ENCODE data around the gene PNCK. TPM values are rescaled to one million over a fixed set of nuclear protein-coding genes. Genes with fewer than 3 reads are reported as not detected.

PNCK gene
- polyA plus RNA-seq, 3 donors, result not detected

DNA sequence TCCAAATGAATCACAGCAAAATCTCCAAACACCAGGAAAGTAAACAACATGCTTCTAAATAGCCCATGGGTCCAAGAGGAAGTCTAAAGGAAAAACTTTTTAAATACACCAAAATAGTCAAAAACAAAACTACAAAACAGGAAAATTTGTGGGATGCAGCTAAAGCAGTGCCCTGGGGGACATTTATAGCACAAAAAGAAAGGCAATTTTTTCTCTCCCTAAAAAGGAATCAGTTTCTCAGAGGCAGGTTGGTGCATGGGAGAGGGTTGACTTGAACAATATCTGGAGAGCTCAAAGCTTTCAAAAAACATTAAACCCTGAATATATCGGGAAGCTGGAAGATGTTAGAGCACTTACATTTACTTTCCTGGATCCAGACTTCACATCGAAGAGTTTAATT is 42.3 kb downstream of the PNCK start:
- H3K27me3 Mint-ChIP-seq (ENCODE audit: low read depth in 3 of 3), result peaks cover 2 to 7% (median 6%) of the 10 kb centered on the region in 3 donors
- Histone ChIP-seq H3K27me3 (ENCODE audit: control insufficient read depth in 2 of 2, insufficient read depth in 2 of 2, low read length in 2 of 2) (no peaks in the 10 kb centered on the region), H3K27ac (ENCODE audit: low read depth in 1 of 2, low read length in 2 of 2) (no peak overlapping the region), H3K79me2 (ENCODE audit: insufficient read depth, low read length) (no peaks in the 10 kb centered on the region), H3K4me1 (ENCODE audit: control insufficient read depth in 1 of 2, insufficient read depth in 2 of 2, low read length in 2 of 2) (no peaks in the 10 kb centered on the region), H3K4me2 (replicated peaks; ENCODE audit: extremely low read depth, low read length, poor library complexity, severe bottlenecking) (no peak overlapping the region), H3K9ac (ENCODE audit: insufficient read depth, low read length, poor library complexity, severe bottlenecking) (no peak overlapping the region), H3K36me3 (replicated peaks in 1 of 2; ENCODE audit: control insufficient read depth in 1 of 2, insufficient read depth in 2 of 2, low read length in 2 of 2) (no peaks in the 10 kb centered on the region), H4K20me1 (ENCODE audit: insufficient read depth, low read length) (no peaks in the 10 kb centered on the region), H2AFZ (ENCODE audit: insufficient read depth, low read depth, low read length, poor library complexity, severe bottlenecking) (no peak overlapping the region), H3K4me3 (replicated peaks in 1 of 3; ENCODE audit: low read depth in 2 of 3, low read length in 3 of 3) (no peak overlapping the region), H3K9me3 (replicated peaks in 1 of 2; ENCODE audit: control insufficient read depth in 1 of 2, insufficient read depth in 1 of 2, low read length in 2 of 2) (peaks cover 0 to 14% of the 10 kb centered on the region in 2 donors)
- H3K4me3 Mint-ChIP-seq, result no peak overlapping the region
- TF ChIP-seq, protein P1, sequence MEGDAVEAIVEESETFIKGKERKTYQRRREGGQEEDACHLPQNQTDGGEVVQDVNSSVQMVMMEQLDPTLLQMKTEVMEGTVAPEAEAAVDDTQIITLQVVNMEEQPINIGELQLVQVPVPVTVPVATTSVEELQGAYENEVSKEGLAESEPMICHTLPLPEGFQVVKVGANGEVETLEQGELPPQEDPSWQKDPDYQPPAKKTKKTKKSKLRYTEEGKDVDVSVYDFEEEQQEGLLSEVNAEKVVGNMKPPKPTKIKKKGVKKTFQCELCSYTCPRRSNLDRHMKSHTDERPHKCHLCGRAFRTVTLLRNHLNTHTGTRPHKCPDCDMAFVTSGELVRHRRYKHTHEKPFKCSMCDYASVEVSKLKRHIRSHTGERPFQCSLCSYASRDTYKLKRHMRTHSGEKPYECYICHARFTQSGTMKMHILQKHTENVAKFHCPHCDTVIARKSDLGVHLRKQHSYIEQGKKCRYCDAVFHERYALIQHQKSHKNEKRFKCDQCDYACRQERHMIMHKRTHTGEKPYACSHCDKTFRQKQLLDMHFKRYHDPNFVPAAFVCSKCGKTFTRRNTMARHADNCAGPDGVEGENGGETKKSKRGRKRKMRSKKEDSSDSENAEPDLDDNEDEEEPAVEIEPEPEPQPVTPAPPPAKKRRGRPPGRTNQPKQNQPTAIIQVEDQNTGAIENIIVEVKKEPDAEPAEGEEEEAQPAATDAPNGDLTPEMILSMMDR (IDR thresholded peaks at IDR 0.05), result no peak
- H3K9me3 Mint-ChIP-seq, result peaks cover 0 to 21% (median 10%) of the 10 kb centered on the region in 7 donors
- no peaks in the 10 kb centered on the region for H3K36me3 Mint-ChIP-seq
- 100% methylated on average over 2 of the region's 2 CpGs for WGBS (ENCODE audit: insufficient coverage)
- no peak for DNase-seq
- no peaks in the 10 kb centered on the region for H3K4me1 Mint-ChIP-seq
- no peak overlapping the region for H3K27ac Mint-ChIP-seq
- intact Hi-C loops (cut with micrococcal nuclease), result no loop called here

DNA sequence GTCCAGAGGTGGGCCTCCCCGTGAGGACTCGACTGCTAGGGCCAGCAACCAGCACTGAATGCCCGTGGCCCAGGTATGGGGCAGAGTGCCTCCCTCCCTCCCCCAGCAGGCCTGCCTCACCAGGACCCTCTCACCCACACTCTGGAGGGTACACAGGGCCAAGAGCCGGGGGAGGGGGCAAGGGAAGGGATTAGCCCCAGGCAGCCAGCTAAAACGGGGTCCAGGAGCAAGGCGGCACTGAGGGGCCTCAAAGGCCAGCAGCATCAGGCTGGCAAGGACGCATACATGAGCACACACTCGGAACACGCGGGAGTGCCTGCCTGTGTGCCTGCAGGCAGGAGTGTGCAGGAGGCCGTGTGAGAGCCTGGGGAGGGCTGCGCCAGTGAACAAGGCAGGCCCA is 44.9 kb downstream of the PNCK start:
- no peak overlapping the region for H3K4me2 ChIP-seq (replicated peaks; ENCODE audit: extremely low read depth, low read length, poor library complexity, severe bottlenecking)
- intact Hi-C loops (cut with micrococcal nuclease), result no loop called here
- H3K9me3 ChIP-seq (replicated peaks in 1 of 2; ENCODE audit: control insufficient read depth in 1 of 2, insufficient read depth in 1 of 2, low read length in 2 of 2), result peaks cover 0 to 14% of the 10 kb centered on the region in 2 donors
- peaks cover 0 to 21% (median 10%) of the 10 kb centered on the region in 7 donors for H3K9me3 Mint-ChIP-seq
- no peak overlapping the region for H3K27ac Mint-ChIP-seq
- no CpG with 5 or more reads among the region's 12 CpGs for WGBS (ENCODE audit: insufficient coverage)
- no peak overlapping the region for H2AFZ ChIP-seq (ENCODE audit: insufficient read depth, low read depth, low read length, poor library complexity, severe bottlenecking)
- TF ChIP-seq, protein P1 (IDR thresholded peaks at IDR 0.05), result no peak
- no peak overlapping the region for H3K4me3 ChIP-seq (replicated peaks in 1 of 3; ENCODE audit: low read depth in 2 of 3, low read length in 3 of 3)
- H3K27ac ChIP-seq (ENCODE audit: low read depth in 1 of 2, low read length in 2 of 2), result no peak overlapping the region
- no peaks in the 10 kb centered on the region for H3K27me3 ChIP-seq (ENCODE audit: control insufficient read depth in 2 of 2, insufficient read depth in 2 of 2, low read length in 2 of 2)
- H3K9ac ChIP-seq (ENCODE audit: insufficient read depth, low read length, poor library complexity, severe bottlenecking), result no peak overlapping the region
- H3K36me3 ChIP-seq (replicated peaks in 1 of 2; ENCODE audit: control insufficient read depth in 1 of 2, insufficient read depth in 2 of 2, low read length in 2 of 2), result no peaks in the 10 kb centered on the region
- H3K4me3 Mint-ChIP-seq, result no peak overlapping the region
- no peaks in the 10 kb centered on the region for H3K79me2 ChIP-seq (ENCODE audit: insufficient read depth, low read length)
- no peaks in the 10 kb centered on the region for H3K4me1 Mint-ChIP-seq
- no peaks in the 10 kb centered on the region for H3K4me1 ChIP-seq (ENCODE audit: control insufficient read depth in 1 of 2, insufficient read depth in 2 of 2, low read length in 2 of 2)
- DNase-seq, result no peak
- peaks cover 0 to 6% (median 4%) of the 10 kb centered on the region in 3 donors for H3K27me3 Mint-ChIP-seq (ENCODE audit: low read depth in 3 of 3)
- H3K36me3 Mint-ChIP-seq, result no peaks in the 10 kb centered on the region
- no peaks in the 10 kb centered on the region for H4K20me1 ChIP-seq (ENCODE audit: insufficient read depth, low read length)
